Measurements from ENCODE around the gene UGDH.

The UGDH gene

DNA sequence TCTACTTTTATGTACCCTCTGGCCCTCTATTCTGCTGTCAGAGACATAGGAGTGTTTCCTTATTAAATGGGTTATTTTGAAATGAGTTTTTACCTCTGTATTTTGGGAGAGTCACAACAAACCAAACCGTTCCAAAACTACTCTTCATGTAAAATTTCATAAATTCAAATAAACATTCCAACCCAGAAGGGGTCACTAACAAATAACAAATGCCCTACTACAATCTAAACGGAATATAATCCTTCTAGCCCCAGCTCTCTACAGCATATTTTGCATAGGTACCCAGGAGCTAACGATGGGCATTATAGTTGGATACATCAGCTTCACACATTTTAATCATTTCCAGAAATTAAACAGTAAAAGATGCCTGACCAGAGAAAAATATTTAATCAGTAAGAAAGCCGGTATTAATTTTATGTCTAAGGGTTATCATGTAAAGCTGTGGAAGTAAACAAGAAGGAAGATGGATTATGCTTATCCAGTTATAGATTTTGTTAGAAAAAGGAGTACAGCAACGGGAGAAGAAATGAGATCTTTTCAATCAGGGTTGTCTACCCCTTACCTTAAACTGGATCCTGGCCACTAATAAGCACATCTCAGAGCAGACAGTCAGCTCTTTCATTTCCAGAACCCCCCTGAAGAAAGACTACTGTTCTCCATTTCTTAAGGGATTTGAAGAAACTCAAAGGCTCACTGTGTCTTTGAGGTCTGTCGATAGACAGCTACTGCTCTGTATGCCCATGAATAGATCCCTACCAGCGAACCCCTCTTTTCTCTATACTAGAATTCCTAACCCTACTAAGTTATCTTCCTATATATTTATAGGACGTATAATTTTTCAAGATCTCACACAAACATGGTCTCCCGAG is 1.2 kb downstream of the UGDH start:
- TF ChIP-seq, protein P1, sequence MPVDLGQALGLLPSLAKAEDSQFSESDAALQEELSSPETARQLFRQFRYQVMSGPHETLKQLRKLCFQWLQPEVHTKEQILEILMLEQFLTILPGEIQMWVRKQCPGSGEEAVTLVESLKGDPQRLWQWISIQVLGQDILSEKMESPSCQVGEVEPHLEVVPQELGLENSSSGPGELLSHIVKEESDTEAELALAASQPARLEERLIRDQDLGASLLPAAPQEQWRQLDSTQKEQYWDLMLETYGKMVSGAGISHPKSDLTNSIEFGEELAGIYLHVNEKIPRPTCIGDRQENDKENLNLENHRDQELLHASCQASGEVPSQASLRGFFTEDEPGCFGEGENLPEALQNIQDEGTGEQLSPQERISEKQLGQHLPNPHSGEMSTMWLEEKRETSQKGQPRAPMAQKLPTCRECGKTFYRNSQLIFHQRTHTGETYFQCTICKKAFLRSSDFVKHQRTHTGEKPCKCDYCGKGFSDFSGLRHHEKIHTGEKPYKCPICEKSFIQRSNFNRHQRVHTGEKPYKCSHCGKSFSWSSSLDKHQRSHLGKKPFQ (tag by site-specific recombination; IDR thresholded peaks at IDR 0.05) = no peak
- TF ChIP-seq ZNF175 (tag by site-specific recombination; IDR thresholded peaks at IDR 0.05) (no peak), ZNF792 (tag by site-specific recombination; IDR thresholded peaks at IDR 0.05) (no peak), ZNF501 (tag by site-specific recombination; IDR thresholded peaks at IDR 0.05) (no peak), GLI2 (tag by site-specific recombination; IDR thresholded peaks at IDR 0.05; ENCODE audit: borderline replicate concordance, low read depth) (no peak), ZNF561 (tag by site-specific recombination; IDR thresholded peaks at IDR 0.05; ENCODE audit: borderline replicate concordance) (no peak), ZNF624 (tag by site-specific recombination; IDR thresholded peaks at IDR 0.05) (no peak), ZNF548 (tag by site-specific recombination; IDR thresholded peaks at IDR 0.05) (no peak), ZNF341 (tag by site-specific recombination; IDR thresholded peaks at IDR 0.05; ENCODE audit: low read depth) (no peak)
- TF ChIP-seq, protein P2, sequence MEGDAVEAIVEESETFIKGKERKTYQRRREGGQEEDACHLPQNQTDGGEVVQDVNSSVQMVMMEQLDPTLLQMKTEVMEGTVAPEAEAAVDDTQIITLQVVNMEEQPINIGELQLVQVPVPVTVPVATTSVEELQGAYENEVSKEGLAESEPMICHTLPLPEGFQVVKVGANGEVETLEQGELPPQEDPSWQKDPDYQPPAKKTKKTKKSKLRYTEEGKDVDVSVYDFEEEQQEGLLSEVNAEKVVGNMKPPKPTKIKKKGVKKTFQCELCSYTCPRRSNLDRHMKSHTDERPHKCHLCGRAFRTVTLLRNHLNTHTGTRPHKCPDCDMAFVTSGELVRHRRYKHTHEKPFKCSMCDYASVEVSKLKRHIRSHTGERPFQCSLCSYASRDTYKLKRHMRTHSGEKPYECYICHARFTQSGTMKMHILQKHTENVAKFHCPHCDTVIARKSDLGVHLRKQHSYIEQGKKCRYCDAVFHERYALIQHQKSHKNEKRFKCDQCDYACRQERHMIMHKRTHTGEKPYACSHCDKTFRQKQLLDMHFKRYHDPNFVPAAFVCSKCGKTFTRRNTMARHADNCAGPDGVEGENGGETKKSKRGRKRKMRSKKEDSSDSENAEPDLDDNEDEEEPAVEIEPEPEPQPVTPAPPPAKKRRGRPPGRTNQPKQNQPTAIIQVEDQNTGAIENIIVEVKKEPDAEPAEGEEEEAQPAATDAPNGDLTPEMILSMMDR (tag by site-specific recombination; IDR thresholded peaks at IDR 0.05) = no peak
- TF ChIP-seq, protein P3, sequence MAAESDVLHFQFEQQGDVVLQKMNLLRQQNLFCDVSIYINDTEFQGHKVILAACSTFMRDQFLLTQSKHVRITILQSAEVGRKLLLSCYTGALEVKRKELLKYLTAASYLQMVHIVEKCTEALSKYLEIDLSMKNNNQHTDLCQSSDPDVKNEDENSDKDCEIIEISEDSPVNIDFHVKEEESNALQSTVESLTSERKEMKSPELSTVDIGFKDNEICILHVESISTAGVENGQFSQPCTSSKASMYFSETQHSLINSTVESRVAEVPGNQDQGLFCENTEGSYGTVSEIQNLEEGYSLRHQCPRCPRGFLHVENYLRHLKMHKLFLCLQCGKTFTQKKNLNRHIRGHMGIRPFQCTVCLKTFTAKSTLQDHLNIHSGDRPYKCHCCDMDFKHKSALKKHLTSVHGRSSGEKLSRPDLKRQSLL (tag by site-specific recombination; IDR thresholded peaks at IDR 0.05) = no peak
- Histone ChIP-seq H3K4me3 (ENCODE audit: low read depth, low read length) (peak overlapping the region; percentile 97), H3K36me3 (ENCODE audit: control insufficient read depth in 2 of 2, insufficient read depth in 1 of 2, low read length in 2 of 2) (no peaks in the 10 kb centered on the region), H3K9me3 (ENCODE audit: control insufficient read depth, insufficient read depth, low read depth, low read length) (no peaks in the 10 kb centered on the region), H3K27ac (ENCODE audit: extremely low read depth, low read depth, low read length) (no peak overlapping the region), H3K4me1 (ENCODE audit: control insufficient read depth, insufficient read depth, low read length) (no peaks in the 10 kb centered on the region)
- ChIA-PET POLR2A (interaction anchor here (1.1 to 1.8 kb wide), 2 partner anchors 112 to 532 kb away, joined by 3 to 60 read pairs; partner anchors contain the start of gene SMIM14), CTCF (interaction anchor here (0.6 kb wide), 2 partner anchors 254 to 294 kb away, joined by 3 to 4 read pairs; no protein-coding TSS in a partner anchor)

DNA sequence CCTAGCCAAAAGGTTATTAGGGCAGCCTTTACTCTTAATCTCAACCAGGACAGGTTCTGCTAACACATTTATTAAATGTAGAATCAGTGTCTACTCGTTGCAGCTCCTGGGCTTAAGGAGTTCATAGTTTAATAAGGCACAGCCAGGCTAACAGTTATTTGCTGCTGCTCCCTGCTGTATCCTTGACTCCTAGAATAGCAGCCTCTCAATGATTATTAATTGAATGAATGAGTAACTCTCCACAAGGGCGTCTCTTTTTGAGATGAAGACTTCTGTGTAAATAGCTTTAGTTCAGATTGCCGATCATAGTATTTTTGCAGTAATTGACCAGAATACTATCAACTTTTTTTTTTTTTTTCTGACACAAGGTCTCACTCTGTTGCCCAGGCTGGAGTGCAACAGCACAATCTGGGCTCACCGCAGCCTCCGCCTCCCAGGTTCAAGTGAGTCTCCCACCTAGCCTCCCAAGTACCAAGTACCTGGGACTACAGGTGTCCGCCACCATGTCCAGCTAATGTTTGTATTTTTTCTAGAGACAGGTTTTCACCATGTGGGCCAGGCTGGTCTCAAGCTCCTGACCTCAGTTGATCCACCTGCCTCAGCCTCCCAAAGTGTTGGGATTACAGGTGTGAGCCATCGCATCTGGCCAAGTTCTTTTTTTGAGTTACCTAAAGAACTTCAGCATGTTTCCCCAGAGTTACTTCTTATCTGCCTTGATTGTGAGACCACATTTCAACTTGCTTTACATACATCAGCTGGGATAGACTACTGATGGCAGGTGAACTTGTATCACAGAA is 2.9 kb downstream of the UGDH start:
- H3K9me3 ChIP-seq (ENCODE audit: control insufficient read depth, insufficient read depth, low read depth, low read length) = no peaks in the 10 kb centered on the region
- CTCF ChIA-PET = interaction anchor here (0.8 kb wide), 1 partner anchor 55 kb away, joined by 3 read pairs; no protein-coding TSS in a partner anchor
- POLR2A ChIA-PET = interaction anchor here (1.1 kb wide), 1 partner anchor 15 kb away, joined by 4 read pairs; no protein-coding TSS in a partner anchor
- no peak for TF ChIP-seq ZNF174 (tag by site-specific recombination; IDR thresholded peaks at IDR 0.05)
- TF ChIP-seq KLF7 (tag by site-specific recombination; IDR thresholded peaks at IDR 0.05; ENCODE audit: borderline replicate concordance) = no peak
- TF ChIP-seq ZNF292 (tag by site-specific recombination; IDR thresholded peaks at IDR 0.05; ENCODE audit: borderline replicate concordance, low read depth) = no peak
- TF ChIP-seq GLI4 (tag by site-specific recombination; IDR thresholded peaks at IDR 0.05) = no peak
- TF ChIP-seq IKZF3 (tag by site-specific recombination; IDR thresholded peaks at IDR 0.05) = no peak
- TF ChIP-seq ZNF138 (tag by site-specific recombination; IDR thresholded peaks at IDR 0.05; ENCODE audit: borderline replicate concordance) = no peak
- TF ChIP-seq HOXA7 (CRISPR knock-in tag; IDR thresholded peaks at IDR 0.05; ENCODE audit: borderline replicate concordance) = no peak
- TF ChIP-seq ZNF777 (tag by site-specific recombination; IDR thresholded peaks at IDR 0.05; ENCODE audit: borderline replicate concordance) = no peak
- TF ChIP-seq, protein P4, sequence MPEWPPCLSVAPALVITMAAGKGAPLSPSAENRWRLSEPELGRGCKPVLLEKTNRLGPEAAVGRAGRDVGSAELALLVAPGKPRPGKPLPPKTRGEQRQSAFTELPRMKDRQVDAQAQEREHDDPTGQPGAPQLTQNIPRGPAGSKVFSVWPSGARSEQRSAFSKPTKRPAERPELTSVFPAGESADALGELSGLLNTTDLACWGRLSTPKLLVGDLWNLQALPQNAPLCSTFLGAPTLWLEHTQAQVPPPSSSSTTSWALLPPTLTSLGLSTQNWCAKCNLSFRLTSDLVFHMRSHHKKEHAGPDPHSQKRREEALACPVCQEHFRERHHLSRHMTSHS (tag by site-specific recombination; IDR thresholded peaks at IDR 0.05) = no peak
- no peak for TF ChIP-seq ZNF623 (tag by site-specific recombination; IDR thresholded peaks at IDR 0.05)
- TF ChIP-seq, protein P5, sequence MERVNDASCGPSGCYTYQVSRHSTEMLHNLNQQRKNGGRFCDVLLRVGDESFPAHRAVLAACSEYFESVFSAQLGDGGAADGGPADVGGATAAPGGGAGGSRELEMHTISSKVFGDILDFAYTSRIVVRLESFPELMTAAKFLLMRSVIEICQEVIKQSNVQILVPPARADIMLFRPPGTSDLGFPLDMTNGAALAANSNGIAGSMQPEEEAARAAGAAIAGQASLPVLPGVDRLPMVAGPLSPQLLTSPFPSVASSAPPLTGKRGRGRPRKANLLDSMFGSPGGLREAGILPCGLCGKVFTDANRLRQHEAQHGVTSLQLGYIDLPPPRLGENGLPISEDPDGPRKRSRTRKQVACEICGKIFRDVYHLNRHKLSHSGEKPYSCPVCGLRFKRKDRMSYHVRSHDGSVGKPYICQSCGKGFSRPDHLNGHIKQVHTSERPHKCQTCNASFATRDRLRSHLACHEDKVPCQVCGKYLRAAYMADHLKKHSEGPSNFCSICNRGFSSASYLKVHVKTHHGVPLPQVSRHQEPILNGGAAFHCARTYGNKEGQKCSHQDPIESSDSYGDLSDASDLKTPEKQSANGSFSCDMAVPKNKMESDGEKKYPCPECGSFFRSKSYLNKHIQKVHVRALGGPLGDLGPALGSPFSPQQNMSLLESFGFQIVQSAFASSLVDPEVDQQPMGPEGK (tag by site-specific recombination; IDR thresholded peaks at IDR 0.05) = no peak
- no peak for TF ChIP-seq ZNF621 (tag by site-specific recombination; IDR thresholded peaks at IDR 0.05)
- no peak for TF ChIP-seq ZNF626 (tag by site-specific recombination; IDR thresholded peaks at IDR 0.05)
- TF ChIP-seq ZNF701 (tag by site-specific recombination; IDR thresholded peaks at IDR 0.05) = no peak
- TF ChIP-seq ZNF544 (tag by site-specific recombination; IDR thresholded peaks at IDR 0.05) = no peak
- TF ChIP-seq ZNF624 (tag by site-specific recombination; IDR thresholded peaks at IDR 0.05) = no peak
- H3K4me1 ChIP-seq (ENCODE audit: control insufficient read depth, insufficient read depth, low read length) = no peaks in the 10 kb centered on the region
- H3K27ac ChIP-seq (ENCODE audit: extremely low read depth, low read depth, low read length) = no peak overlapping the region
- no peak overlapping the region for H3K4me3 ChIP-seq (ENCODE audit: low read depth, low read length)
- no peaks in the 10 kb centered on the region; a peak in 1 of 3 replicates for H3K36me3 ChIP-seq (ENCODE audit: control insufficient read depth in 2 of 2, insufficient read depth in 1 of 2, low read length in 2 of 2)
